Spleen (tissue), 7 donors: ENCODE results near the gene CCNL2.

Source experiments
- CTCF ChIP-seq, 11 experiments: fragments of 200-600 bp in 7 of 11; fragments of 450-650 bp in 4 of 11; sonication (generic) in 4 of 11; IDR thresholded peaks in 8 of 11; conservative IDR thresholded peaks in 3 of 11; 1 replicate in 7 of 11; 2 replicates in 4 of 11; pipeline versions ENCODE4 v1.4.0 to v1.8.0; 2016 to 2021; ENCODE audit warnings: antibody characterized with exemption in 11 of 11, inconsistent platforms in 4 of 11, mild to moderate bottlenecking in 1 of 11
- POLR2A ChIP-seq, 3 donors: fragments of 450-650 bp; IDR thresholded peaks; one replicate each; pipeline ENCODE4 v1.5.1; 2017; ENCODE audit warnings: antibody characterized with exemption in 3 of 3, mild to moderate bottlenecking in 1 of 3
- donor health status: DM: no; HTN: no; CAD: no; lungs with moderate emphysema.
- donor health status: DM: no; HTN: no; CAD: no.
- donor health status: DM: no; HTN: no; CAD: no.

- TF ChIP-seq CTCF (IDR thresholded peaks at IDR 0.05 in 8 of 11, conservative IDR thresholded peaks at IDR 0.05 in 3 of 11), result no peak
- no peak for TF ChIP-seq POLR2A (IDR thresholded peaks at IDR 0.05)
Measured at GRCh38 chr1:1437033-1437903, 38.1 kb upstream of the CCNL2 start.
